ENCODE measurements around the gene PRICKLE4. TPM values are rescaled to one million over a fixed set of nuclear protein-coding genes. Genes with fewer than 3 reads are reported as not detected.
"Not testable (repeated sequence)": the region's sequence is repeated elsewhere in the genome, so short reads cannot be mapped to it uniquely, and the experiment has no call there.

PRICKLE4 gene
- total RNA-seq, 1 experiment from 2014 or later: 0.41 TPM

GRCh38 chr6:41763470-41763869 lies 17.1 kb upstream of the PRICKLE4 start:
- Histone ChIP-seq H2AFZ (ENCODE audit: low read length) (no peak overlapping the region), H4K20me1 (ENCODE audit: insufficient read depth, low read depth, low read length) (no peaks in the 10 kb centered on the region), H3K4me2 (ENCODE audit: low read depth, low read length, poor library complexity, severe bottlenecking) (no peak overlapping the region), H3K79me2 (ENCODE audit: low read length) (no peaks in the 10 kb centered on the region), H3K9ac (ENCODE audit: low read length) (no peak overlapping the region), H3K27ac (ENCODE audit: low read length) (no peak overlapping the region), H3K4me3 (ENCODE audit: low read length) (no peak overlapping the region), H3K4me1 (ENCODE audit: low read length) (peaks cover 35% of the 10 kb centered on the region), H3K9me3 (ENCODE audit: low read length) (no peaks in the 10 kb centered on the region), H3K9me2 (replicated peaks; ENCODE audit: insufficient read depth, low read length) (no peaks in the 10 kb centered on the region), H3K27me3 (ENCODE audit: low read length) (no peaks in the 10 kb centered on the region), H3K36me3 (ENCODE audit: insufficient read depth, low read length) (no peaks in the 10 kb centered on the region)
- no peak for DNase-seq

- not testable (repeated sequence) for H3K36me3 ChIP-seq (ENCODE audit: insufficient read depth, low read length); H4K20me1 ChIP-seq (ENCODE audit: insufficient read depth, low read depth, low read length); H3K4me3 ChIP-seq (ENCODE audit: low read length); H3K9me3 ChIP-seq (ENCODE audit: low read length); DNase-seq; H3K27me3 ChIP-seq (ENCODE audit: low read length); H2AFZ ChIP-seq (ENCODE audit: low read length); H3K9me2 ChIP-seq (replicated peaks; ENCODE audit: insufficient read depth, low read length); H3K79me2 ChIP-seq (ENCODE audit: low read length)
- H3K4me2 ChIP-seq (ENCODE audit: low read depth, low read length, poor library complexity, severe bottlenecking): peak overlapping the region; percentile 33
- peak overlapping the region; percentile 37; the same call in 1 of the 2 replicates for H3K27ac ChIP-seq (ENCODE audit: low read length)
- H3K9ac ChIP-seq (ENCODE audit: low read length): peak overlapping the region; percentile 38; the same call in 1 of the 2 replicates
- peaks cover 27% of the 10 kb centered on the region for H3K4me1 ChIP-seq (ENCODE audit: low read length)
Measured at GRCh38 chr6:41766043-41766664, 14.4 kb upstream of the PRICKLE4 start.

- H3K79me2 ChIP-seq (ENCODE audit: low read length): no peaks in the 10 kb centered on the region
- H3K27me3 ChIP-seq (ENCODE audit: low read length): no peaks in the 10 kb centered on the region
- H3K4me1 ChIP-seq (ENCODE audit: low read length): peaks cover 27% of the 10 kb centered on the region
- H3K4me2 ChIP-seq (ENCODE audit: low read depth, low read length, poor library complexity, severe bottlenecking): peak overlapping the region; percentile 33
- H3K9me2 ChIP-seq (replicated peaks; ENCODE audit: insufficient read depth, low read length): no peaks in the 10 kb centered on the region
- DNase-seq: peak; percentile 58
- H3K9me3 ChIP-seq (ENCODE audit: low read length): no peaks in the 10 kb centered on the region
- H3K27ac ChIP-seq (ENCODE audit: low read length): peak overlapping the region; percentile 37; the same call in 1 of the 2 replicates
- H3K4me3 ChIP-seq (ENCODE audit: low read length): no peak overlapping the region
- peak overlapping the region; percentile 38 for H3K9ac ChIP-seq (ENCODE audit: low read length)
- H3K36me3 ChIP-seq (ENCODE audit: insufficient read depth, low read length): no peaks in the 10 kb centered on the region
- no peaks in the 10 kb centered on the region for H4K20me1 ChIP-seq (ENCODE audit: insufficient read depth, low read depth, low read length)
- peak overlapping the region; percentile 49; the same call in 1 of the 2 replicates for H2AFZ ChIP-seq (ENCODE audit: low read length)
Measured at GRCh38 chr6:41767112-41767833, 13.3 kb upstream of the PRICKLE4 start.

- H3K9ac ChIP-seq (ENCODE audit: low read length): no peak overlapping the region
- peaks cover 23% of the 10 kb centered on the region for H3K4me1 ChIP-seq (ENCODE audit: low read length)
Measured at GRCh38 chr6:41768545-41769308, 11.9 kb upstream of the PRICKLE4 start.

GRCh38 chr6:41769376-41769775 lies 11.2 kb upstream of the PRICKLE4 start:
- H3K9me3 ChIP-seq (ENCODE audit: low read length): no peaks in the 10 kb centered on the region
- H3K9me2 ChIP-seq (replicated peaks; ENCODE audit: insufficient read depth, low read length): no peaks in the 10 kb centered on the region
- H3K4me2 ChIP-seq (ENCODE audit: low read depth, low read length, poor library complexity, severe bottlenecking): no peak overlapping the region
- H3K27ac ChIP-seq (ENCODE audit: low read length): no peak overlapping the region
- no peak overlapping the region for H2AFZ ChIP-seq (ENCODE audit: low read length)
- H3K4me1 ChIP-seq (ENCODE audit: low read length): peaks cover 16% of the 10 kb centered on the region
- no peaks in the 10 kb centered on the region for H3K79me2 ChIP-seq (ENCODE audit: low read length)
- DNase-seq: no peak
- no peaks in the 10 kb centered on the region for H3K27me3 ChIP-seq (ENCODE audit: low read length)
- no peak overlapping the region for H3K9ac ChIP-seq (ENCODE audit: low read length)
- H4K20me1 ChIP-seq (ENCODE audit: insufficient read depth, low read depth, low read length): no peaks in the 10 kb centered on the region
- H3K4me3 ChIP-seq (ENCODE audit: low read length): no peak overlapping the region
- H3K36me3 ChIP-seq (ENCODE audit: insufficient read depth, low read length): no peaks in the 10 kb centered on the region

More at GRCh38 chr6:41768545-41769308, 11.9 kb upstream of the PRICKLE4 start:
- Histone ChIP-seq H3K36me3 (ENCODE audit: insufficient read depth, low read length) (no peaks in the 10 kb centered on the region), H3K4me2 (ENCODE audit: low read depth, low read length, poor library complexity, severe bottlenecking) (no peak overlapping the region), H3K9me2 (replicated peaks; ENCODE audit: insufficient read depth, low read length) (no peaks in the 10 kb centered on the region), H3K4me3 (ENCODE audit: low read length) (no peak overlapping the region), H4K20me1 (ENCODE audit: insufficient read depth, low read depth, low read length) (no peaks in the 10 kb centered on the region), H3K27ac (ENCODE audit: low read length) (no peak overlapping the region), H2AFZ (ENCODE audit: low read length) (no peak overlapping the region), H3K79me2 (ENCODE audit: low read length) (no peaks in the 10 kb centered on the region), H3K27me3 (ENCODE audit: low read length) (no peaks in the 10 kb centered on the region), H3K9me3 (ENCODE audit: low read length) (no peaks in the 10 kb centered on the region)
- DNase-seq: no peak

GRCh38 chr6:41770381-41771057 lies 10.1 kb upstream of the PRICKLE4 start:
- Histone ChIP-seq H3K36me3 (ENCODE audit: insufficient read depth, low read length) (no peaks in the 10 kb centered on the region), H3K79me2 (ENCODE audit: low read length) (no peaks in the 10 kb centered on the region), H2AFZ (ENCODE audit: low read length) (no peak overlapping the region), H3K4me3 (ENCODE audit: low read length) (no peak overlapping the region), H3K4me2 (ENCODE audit: low read depth, low read length, poor library complexity, severe bottlenecking) (no peak overlapping the region), H3K27ac (ENCODE audit: low read length) (no peak overlapping the region), H3K27me3 (ENCODE audit: low read length) (no peaks in the 10 kb centered on the region), H3K9ac (ENCODE audit: low read length) (no peak overlapping the region), H3K9me3 (ENCODE audit: low read length) (no peaks in the 10 kb centered on the region), H4K20me1 (ENCODE audit: insufficient read depth, low read depth, low read length) (no peaks in the 10 kb centered on the region), H3K4me1 (ENCODE audit: low read length) (peaks cover 14% of the 10 kb centered on the region), H3K9me2 (replicated peaks; ENCODE audit: insufficient read depth, low read length) (no peaks in the 10 kb centered on the region)
- no peak for DNase-seq

- H3K4me3 ChIP-seq (ENCODE audit: low read length): no peak overlapping the region
- H4K20me1 ChIP-seq (ENCODE audit: insufficient read depth, low read depth, low read length): no peaks in the 10 kb centered on the region
- no peak overlapping the region for H3K4me2 ChIP-seq (ENCODE audit: low read depth, low read length, poor library complexity, severe bottlenecking)
- no peaks in the 10 kb centered on the region for H3K36me3 ChIP-seq (ENCODE audit: insufficient read depth, low read length)
- no peak for DNase-seq
- H3K27me3 ChIP-seq (ENCODE audit: low read length): no peaks in the 10 kb centered on the region
- no peaks in the 10 kb centered on the region for H3K9me3 ChIP-seq (ENCODE audit: low read length)
- H3K9me2 ChIP-seq (replicated peaks; ENCODE audit: insufficient read depth, low read length): no peaks in the 10 kb centered on the region
- no peaks in the 10 kb centered on the region for H3K79me2 ChIP-seq (ENCODE audit: low read length)
- H3K9ac ChIP-seq (ENCODE audit: low read length): no peak overlapping the region
- H3K4me1 ChIP-seq (ENCODE audit: low read length): peaks cover 14% of the 10 kb centered on the region
- no peak overlapping the region for H2AFZ ChIP-seq (ENCODE audit: low read length)
- no peak overlapping the region for H3K27ac ChIP-seq (ENCODE audit: low read length)
Measured at GRCh38 chr6:41771058-41771983, 9.3 kb upstream of the PRICKLE4 start.

All from Karpas-422 (cell line).